GM21528 (cell line): ENCODE measurements around the gene CYP4B1.

ENCODE experiments used
- ATAC-seq: cut with Tn5 transposase; IDR thresholded peaks from one replicate; pipeline ENCODE4 v1.9.1; 2021; ENCODE audit warnings: mild to moderate bottlenecking, moderate library complexity; ENCODE audit not compliant: unreplicated experiment, low FRiP score

Gene CYP4B1

DNA sequence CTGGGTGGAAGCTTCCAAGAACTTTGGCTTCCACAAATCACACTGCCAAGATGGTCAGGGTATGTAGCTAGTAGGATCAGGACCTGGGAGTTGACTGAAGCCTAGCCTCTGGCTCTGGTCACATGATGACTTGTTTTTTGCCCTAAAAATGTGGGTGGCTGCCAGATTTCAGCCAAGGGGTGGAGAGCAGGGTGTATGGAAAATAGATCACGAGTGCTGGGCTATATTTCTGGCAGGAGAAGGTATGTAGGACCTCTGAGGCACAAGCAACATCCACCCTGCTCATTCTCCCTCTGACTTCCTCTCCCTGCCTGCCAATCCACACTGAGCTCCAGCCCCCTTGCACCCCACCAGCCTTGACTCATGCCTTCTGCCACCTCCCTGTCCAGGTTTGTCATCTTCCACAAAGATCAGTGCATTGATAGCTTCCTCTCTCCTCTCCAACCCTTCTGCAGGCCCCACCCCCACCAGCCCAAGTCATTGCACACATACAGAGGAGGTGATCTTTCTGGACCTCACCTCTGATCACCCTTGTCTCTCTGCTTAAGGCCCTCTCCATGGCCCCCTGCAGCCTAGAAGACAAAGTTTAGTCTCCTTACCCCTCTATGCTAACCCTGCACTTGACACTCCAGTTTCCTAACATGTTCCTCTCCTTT, 8.3 kb upstream of the CYP4B1 start:
- no peak for ATAC-seq

DNA sequence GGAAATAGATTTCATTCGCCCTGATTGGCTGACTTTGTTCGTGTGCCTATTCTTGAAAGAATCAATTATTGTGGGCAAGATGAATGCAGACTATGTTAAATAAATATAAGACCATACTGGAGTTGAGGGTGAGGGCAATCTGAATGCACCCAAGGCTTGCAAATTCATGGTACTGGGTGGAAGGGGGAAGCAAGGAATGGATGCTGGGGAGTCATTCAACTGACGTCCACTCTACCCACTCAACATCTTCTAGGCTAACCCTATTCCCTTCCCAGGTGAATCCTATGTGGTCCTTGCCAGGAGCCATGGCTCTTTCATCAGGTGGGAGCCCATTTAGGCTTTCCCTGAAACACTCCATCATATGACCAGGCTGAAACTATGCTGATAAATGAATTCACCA, 5.7 kb upstream of the CYP4B1 start:
- no peak for ATAC-seq

GRCh38 chr1:46797696-46798470, 963 bp upstream of the CYP4B1 start:
- ATAC-seq: no peak

DNA sequence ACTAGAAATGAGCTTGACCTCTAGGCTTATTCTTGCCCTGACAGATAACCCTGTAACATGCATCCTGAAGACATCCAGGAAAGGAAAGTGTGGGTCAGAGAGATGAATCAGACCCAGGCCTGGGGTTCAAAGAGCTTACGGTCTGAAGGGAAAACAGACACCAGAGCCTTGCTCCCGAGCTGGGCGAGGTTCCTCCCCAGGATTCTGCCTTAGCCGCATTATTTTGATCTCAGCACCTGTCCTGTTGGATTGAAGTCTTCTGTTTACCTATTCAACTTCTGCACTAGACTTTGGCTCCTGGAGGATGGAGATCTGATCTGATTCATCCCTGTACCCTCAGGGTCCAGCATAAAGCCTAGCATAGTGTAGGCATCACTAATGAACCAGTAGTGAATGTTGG, 1.9 kb downstream of the CYP4B1 start:
- no peak for ATAC-seq

DNA sequence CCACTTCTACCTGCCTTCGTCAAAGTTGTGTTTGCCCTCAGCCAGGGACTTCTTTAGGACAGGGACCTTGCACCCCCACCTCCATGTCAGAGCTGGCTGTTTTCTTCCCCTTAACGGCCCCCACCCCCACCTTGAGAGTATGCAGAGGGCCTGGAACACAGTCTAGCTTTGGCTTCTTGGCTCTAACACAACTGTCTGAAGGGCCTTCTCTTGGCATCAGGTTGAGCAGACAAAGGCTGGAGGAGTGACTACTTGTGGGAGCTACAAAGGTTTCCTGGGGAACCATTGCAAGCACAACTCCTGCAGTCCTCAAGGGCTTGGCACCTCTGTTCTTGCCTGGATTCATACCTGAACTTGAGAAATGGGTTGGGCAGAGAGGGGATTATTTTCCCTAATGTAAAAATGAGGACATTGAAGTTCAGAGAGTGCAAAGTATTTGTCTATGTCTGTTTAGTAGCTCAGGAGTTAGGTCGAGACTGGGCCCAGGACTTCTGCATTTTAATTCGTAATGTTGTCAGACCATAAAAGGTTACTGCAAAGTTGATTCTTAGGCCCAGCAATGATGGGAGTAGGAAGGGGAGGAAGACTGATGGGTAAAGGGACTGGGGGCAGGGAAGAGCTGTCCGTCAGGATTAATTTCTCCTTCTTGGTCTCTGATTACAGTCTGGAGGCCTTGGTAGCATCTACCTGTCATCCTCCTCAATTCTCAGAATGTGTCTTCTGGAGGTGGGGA, 2.6 kb downstream of the CYP4B1 start:
- no peak for ATAC-seq

GRCh38 chr1:46802081-46802480, 3.2 kb downstream of the CYP4B1 start:
- ATAC-seq: no peak

DNA sequence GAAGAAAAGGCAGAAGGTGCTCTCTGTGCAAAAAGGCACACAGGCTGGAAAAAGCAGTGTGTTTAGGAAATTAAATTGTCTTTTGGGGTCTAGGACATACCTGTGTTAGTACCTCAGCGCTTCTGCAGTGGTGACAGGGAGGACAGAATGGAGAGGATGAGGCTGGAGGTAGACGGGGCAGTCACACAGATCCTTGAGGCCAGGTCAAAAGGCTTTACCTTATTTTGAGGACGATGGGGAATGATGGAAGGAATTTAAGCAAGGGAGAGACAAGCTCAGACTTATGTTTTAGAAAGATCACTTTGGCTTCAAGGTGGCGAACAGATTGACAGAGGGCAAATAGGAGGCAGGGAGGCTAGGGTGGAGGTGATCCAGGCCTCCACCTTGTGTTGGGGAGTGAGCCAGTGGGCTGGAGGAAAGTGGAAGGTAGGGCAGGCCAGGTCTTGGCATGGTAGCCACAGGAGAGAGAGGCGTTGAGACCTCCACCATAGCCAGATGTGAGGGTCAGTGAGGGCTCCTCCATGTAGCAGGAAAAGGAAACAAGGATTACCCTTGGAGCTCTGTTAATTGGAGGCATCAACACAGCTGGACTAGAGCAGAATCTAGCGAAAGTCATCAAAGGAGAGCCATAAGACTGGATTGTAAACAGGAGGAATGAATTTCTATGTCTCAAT, 4.2 kb downstream of the CYP4B1 start:
- ATAC-seq: no peak

DNA sequence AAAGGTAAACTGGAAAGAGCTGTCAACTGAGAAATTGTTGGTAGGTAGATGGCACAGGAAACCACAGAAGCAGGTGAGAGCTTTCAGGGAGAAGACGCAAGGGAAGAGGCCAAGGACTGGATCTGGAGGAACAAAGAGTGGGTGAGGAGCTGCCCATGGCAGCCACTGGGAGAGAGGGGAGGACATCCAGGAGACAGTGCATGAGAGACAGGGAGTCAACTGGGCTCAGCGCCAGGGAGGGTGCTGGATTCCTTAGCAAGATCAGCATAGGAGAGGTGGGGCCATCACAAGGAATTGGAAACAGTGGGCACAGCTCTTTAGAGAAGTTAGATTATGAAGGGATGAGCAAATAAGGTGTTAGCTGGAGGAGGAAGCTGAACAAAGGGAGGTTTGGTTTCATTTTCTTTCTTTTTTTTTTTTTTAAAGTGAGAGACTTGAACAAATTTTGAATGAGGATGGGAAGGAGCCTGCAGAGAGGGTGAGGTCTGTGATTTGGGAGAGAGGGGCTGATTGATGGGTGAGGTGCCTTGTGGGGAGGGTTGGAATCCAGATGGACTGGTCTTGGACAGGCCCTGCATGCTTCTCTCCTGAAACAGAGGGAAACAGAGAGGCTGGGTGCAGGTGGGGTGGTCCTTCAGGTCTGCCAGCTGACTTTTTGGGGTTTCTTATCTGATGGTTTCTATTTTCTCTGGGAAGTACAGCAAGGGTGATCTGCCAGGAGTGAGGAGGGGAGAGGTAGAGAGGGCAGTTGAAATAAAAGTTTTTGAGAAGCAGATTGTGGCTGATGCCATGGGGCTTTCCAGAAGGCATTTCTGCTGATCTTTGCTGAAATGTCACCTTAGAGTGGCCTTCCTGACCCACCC, 5.4 kb downstream of the CYP4B1 start:
- no peak for ATAC-seq

DNA sequence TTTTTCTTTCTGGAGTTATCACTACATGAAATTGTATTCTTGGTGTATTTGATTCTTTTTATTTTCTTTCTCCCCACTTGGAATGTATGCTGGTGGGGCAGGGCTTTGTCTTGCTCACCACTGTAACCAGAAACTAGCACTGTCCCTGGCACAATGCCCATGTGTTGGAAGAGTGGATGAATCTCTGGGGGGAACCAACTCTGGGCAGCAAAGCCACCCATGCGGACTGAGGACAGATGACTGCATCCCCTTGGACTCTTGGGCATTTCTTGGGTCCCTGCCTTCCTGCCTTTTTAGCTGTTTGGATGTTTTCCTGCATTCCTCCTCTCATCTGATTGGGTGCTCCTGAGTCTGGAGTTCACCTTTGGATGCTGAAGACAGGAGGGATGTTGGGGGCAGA, 6.1 kb downstream of the CYP4B1 start:
- ATAC-seq: no peak

- ATAC-seq: no peak
Measured at GRCh38 chr1:46805755-46806154, 6.9 kb downstream of the CYP4B1 start.

DNA sequence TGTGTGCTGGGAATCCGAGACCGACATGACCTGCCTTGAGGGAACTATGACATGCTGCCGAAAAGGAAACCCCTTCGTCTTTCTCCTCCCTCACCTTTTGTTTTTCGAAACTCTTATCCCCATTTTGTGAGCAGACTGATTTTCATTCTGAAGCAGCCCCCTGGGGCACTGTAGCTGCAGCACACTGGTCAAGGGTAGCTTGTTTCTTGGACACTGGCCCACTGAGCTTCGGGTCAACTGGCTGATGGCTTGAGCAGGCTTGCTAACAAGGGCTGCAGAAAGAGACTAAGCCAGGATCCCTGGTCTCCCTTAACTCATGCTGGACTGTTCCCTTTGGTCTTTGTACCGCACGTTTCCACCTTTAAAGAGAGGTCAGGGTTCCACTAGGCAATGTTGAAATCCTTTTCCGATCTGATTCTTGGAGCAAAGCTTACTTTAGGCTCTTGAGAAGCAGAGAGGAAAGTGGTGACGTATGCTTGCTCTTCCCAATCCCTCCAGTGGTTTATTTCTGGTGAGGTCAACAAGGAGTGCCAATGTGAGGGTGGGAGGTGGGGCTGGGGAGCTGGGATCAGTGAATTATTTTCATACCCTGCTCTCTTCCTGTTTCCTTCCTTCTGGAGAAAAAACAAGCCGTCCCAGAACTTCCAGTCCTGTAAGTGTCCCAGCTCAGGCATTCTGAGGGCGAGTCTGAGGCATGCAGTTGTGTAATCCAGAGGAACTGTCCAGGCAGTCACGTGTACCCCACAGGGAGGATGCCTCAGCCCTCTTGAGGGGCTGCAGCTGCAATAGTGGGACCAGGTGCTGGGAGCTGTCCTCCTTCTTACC, 7.6 kb downstream of the CYP4B1 start:
- ATAC-seq: no peak

DNA sequence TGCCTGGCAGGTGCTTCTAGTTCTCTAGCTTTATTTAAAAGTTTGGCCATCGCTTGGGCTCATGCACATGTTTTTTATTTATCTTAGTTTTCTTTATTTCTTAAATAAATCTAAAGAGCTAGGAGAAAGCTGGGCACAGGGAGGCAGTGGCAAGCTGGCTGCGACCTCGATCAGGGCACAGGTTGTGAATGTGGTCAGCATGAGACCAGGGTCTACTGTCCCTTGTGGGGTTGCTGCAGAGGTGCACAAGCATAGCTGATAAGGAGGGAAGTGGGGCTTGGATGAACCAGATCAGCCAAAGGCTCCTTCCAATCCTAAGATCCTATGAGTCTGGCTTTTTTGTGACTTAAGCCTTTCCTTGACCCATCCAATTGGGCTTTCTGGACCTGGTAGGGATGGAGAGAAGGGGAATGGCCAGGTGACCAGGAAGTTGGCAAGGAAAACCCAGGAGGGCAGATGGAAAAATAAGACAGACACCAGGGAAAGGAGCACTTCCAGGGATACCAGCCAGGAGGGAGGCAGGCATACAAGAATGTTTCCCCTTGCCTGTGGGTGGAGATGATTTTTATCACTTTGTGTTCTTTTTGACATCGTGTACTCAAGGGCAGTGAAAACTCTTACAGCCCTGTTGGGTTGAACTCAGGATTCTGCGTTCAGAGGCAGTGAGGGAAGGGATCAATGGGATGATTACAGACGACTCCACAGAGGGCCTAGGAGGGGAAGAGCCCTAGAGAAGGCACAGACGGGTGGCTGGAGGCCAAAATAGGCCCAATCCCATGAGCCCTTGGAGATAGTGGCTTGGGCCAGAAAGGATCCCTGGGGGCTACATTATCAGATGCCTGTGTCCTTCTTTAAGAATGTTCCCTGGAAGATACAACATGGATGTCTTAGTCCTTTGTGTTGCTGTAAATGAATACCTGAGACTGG, 8.5 kb downstream of the CYP4B1 start:
- ATAC-seq: no peak

DNA sequence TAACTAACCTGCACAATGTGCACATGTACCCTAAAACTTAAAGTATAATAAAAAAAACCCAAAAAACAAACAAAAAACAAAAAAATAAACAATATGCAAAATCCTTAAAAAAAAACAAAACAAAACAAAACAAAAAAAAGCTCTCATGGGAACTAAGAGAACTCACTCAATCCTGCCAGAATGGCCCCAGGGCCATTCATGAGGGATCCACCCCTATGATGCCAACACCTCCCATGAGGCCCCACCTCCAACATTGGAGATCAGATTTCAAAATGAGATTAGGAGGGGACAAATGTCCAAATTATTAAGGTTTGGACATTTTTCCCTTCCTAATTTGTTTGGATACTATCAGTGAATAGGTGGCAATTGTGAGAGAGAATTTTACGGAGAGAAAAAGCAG, 10.2 kb downstream of the CYP4B1 start:
- no peak for ATAC-seq

GRCh38 chr1:46809904-46810303, 11.1 kb downstream of the CYP4B1 start:
- ATAC-seq: no peak

- ATAC-seq: no peak
Measured at GRCh38 chr1:46810596-46810995, 11.8 kb downstream of the CYP4B1 start.

DNA sequence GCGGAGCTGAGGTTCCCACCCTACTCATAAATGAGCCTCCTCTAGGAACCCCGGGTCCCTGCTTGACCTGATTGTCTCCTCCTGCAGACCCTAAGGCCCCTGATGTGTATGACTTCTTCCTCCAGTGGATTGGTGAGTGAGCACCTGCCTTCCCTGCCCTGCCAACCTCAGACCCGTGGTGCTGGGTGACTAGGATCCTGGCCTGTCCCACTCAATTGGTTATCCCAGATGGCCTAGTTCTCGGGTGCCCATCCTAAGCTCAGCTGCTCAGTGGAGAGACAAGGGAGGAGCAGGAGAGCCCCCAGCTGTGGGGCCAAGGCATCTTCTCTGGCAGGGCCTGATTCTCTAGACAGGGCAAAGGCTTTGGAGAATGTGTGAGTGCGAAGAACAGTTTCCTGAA, 12.2 kb downstream of the CYP4B1 start:
- ATAC-seq: no peak

DNA sequence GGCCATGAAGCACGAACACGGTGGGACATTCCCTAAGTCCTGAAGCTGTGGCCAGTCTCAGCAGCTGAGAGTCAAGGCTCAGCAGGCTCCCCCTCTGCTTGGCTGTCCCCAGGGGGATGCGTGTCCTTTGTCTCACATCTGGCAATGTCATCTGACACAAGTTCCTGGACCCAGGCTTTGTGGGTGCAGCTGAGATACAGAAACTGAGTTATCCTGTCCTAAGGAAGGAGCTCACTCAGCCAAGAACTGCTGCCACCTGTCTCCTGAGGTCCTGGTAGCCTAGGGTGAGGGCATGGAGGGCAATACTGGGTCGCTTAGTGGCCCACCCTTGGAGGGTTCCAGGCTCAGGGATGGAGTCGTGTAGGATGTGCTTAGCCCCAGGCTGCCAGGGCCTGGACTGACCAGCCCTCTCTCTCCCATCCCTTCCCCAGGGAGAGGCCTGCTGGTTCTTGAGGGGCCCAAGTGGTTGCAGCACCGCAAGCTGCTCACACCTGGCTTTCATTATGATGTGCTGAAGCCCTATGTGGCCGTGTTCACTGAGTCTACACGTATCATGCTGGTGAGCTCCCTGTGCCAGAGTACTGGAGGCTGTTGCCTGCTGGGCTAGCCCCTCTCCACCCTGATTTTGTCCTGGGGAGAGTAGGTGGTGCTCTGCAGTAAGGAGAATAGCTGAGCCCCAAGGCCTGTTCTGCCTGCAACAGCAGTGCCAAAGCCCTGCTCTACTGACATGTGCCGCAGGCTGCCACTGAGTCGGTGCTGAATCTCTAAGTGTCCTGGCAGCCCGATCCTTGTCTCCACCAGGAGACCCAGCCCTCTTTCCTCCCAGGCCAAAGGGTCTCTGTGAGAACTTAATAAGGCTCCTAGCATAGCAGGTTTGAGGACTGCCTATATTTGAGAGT, 13.5 kb downstream of the CYP4B1 start:
- ATAC-seq: no peak
